ENCODE results near the gene CNTN5.

Gene CNTN5

DNA sequence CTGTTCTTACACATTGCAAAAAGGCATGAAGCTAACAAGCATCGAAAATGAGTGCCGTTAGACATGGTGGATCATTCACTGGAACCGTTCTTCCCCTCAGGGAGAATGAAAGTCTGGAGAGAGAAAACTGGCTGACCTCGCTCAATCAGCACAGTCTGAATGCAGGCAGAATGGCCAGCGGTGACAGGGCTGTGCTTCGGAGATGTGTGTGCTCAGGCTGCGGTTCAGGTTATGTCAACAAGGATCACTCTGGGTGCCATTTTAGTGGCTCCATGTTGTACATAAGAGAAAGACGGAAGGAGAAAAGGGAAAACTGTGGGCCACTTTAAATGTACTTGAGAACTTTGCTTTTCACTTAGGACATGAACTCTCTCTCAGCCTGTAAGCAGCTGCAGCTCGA, 916.6 kb downstream of the CNTN5 start:
- peak; percentile 3 for DNase-seq (ENCODE audit: low spot score)

- peak; percentile 72 for DNase-seq (ENCODE audit: low spot score)
Observed at GRCh38 chr11:99952816-99953215, 932.1 kb downstream of the CNTN5 start.

- DNase-seq (ENCODE audit: low spot score), result no peak
Observed at GRCh38 chr11:99960536-99960935, 939.8 kb downstream of the CNTN5 start.

GRCh38 chr11:99968336-99968735, 947.6 kb downstream of the CNTN5 start:
- DNase-seq (ENCODE audit: low spot score), result no peak

DNA sequence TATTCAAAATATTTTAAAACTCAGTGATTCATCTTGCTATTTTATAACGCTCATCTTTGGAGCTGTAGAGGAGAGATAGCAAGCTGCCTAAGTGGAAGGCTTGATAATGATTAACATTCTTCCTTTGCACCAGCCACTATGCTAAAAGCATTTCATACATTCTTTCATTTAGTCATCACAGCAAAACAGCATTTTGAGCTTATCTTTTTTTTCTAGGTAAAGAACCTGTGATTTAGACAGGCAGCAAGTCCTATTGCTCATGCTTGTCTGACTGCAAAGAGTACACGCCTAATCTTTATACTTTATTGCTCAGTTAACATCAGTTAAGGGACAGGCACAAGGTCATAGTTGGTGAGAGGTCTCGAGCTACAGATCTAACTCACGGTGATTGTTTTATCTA, 953.2 kb downstream of the CNTN5 start:
- DNase-seq (ENCODE audit: low spot score), result peak; percentile 85

DNA sequence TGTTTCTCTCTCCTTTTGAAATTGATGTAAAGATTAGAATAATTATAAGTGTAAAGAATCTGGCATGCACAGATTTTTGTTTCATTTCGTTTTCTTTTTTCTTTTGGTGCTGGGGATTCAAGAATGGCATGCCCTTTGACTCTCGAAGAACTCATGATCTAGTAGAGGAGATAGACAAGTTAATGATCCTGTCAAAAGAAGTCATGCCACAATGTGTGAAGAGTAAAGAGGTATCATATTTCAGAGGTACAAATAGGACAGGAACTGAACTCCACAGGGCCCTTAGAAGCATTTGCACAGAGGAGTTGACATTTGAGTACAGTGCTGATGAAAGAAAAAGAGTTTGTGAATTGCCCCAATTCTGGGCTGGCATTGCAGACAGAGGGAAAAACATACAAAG, 958.3 kb downstream of the CNTN5 start:
- no peak for DNase-seq (ENCODE audit: low spot score)

GRCh38 chr11:99987821-99988470, 967.2 kb downstream of the CNTN5 start:
- no peak for DNase-seq (ENCODE audit: low spot score)

DNA sequence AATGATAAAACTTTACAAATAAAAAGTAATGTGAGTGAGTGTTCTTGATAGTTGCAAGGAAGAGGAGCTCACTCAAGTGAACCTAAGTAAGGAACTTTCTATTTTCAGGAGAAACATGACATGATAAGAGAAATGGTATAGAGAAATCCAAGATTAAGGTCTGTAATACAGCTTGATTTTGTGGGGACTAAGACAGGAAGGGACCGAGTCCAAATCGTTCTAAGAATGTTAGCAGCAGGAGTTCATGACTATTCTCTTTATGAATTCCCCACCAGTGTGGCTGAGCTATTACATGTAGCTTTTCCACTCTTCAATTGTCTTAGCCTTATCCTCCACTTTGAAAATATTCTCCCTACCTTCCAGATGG, 967.7 kb downstream of the CNTN5 start:
- DNase-seq (ENCODE audit: low spot score), result peak; percentile 9

DNA sequence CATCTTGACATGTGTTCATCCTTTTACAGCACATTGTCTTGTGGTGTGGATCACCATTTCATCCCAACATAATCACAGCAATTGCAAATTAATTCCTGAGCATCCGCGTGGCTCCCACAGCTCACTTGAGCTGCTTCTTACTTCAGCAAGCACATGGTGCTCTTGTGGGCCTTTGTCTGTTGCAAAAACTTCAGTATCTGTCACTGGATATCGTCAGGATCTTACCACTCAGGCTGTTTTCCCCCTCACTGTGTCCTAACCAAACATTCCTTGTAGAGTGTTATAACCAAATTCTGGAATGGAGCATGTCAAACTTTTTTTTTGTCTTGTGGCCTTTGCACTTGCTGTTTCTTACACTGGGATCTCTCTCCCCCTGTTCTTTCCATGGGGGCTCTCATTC, 983.2 kb downstream of the CNTN5 start:
- DNase-seq (ENCODE audit: low spot score), result no peak

DNA sequence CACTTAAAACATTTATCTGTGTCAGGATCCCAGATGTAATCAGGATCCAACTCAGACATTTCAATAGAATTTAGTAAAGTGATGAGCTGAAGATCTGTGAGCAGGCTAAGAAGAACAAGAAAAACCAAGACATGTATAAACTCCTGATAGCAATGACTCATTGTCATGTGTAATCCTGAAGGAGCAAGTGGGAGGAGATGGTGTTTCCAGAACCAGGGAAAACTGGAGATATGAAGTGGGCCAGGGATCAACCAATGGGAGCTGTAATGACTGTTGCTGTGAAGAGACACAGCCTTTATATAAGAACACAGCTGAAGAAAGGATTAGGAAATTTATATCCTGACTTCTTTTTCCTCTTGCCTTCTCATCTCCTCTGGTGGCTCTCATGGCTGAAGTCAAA, 983.8 kb downstream of the CNTN5 start:
- DNase-seq (ENCODE audit: low spot score), result peak; percentile 42

DNA sequence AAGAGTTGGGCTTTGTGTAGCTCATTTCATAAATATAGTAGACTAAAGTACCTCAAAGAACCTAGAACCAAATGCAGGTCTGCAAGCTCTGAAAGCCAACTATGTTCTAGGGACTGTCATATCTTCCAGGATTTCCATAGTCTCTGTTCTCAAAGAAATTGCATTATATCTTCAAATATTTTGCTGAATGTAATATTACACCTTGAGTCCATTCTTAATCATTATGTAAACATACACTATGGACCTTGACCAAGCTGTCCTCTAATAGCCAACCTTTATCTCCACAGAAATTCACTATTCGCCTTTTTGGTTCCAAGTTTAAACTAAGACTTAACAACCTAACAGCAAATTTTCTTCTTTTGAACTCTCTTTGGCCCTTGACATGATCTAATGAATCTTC, 987.7 kb downstream of the CNTN5 start:
- DNase-seq (ENCODE audit: low spot score), result no peak

GRCh38 chr11:100009728-100010127, 989.0 kb downstream of the CNTN5 start:
- DNase-seq (ENCODE audit: low spot score), result no peak

- DNase-seq (ENCODE audit: low spot score), result no peak
Observed at GRCh38 chr11:100010393-100010792, 989.6 kb downstream of the CNTN5 start.

DNA sequence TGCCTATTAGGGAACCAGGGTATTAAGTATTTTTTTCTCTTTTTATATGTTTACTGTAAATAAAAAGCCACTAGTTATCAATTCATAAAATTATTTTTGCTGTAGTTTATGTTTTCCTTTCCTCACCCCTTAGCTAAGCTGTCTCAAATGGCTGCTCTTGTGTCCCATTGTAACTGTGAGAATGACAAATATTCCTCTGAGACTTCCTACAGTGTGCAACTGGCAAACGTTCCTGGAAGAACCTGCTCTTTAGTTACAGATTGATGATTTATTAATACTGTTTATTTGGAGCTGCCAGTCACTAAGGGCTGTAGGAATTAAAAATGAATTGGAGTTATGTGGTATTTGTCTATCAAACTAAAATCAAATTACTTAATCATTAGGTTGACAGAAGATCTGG, 990.9 kb downstream of the CNTN5 start:
- peak; percentile 26 for DNase-seq (ENCODE audit: low spot score)

- no peak for DNase-seq (ENCODE audit: low spot score)
Observed at GRCh38 chr11:100013011-100013410, 992.3 kb downstream of the CNTN5 start.

GRCh38 chr11:100031973-100032372, 1011.2 kb downstream of the CNTN5 start:
- DNase-seq (ENCODE audit: low spot score), result no peak

GRCh38 chr11:100061006-100061405, 1040.3 kb downstream of the CNTN5 start:
- DNase-seq (ENCODE audit: low spot score), result no peak

GRCh38 chr11:100066399-100066798, 1045.7 kb downstream of the CNTN5 start:
- DNase-seq (ENCODE audit: low spot score), result no peak

DNA sequence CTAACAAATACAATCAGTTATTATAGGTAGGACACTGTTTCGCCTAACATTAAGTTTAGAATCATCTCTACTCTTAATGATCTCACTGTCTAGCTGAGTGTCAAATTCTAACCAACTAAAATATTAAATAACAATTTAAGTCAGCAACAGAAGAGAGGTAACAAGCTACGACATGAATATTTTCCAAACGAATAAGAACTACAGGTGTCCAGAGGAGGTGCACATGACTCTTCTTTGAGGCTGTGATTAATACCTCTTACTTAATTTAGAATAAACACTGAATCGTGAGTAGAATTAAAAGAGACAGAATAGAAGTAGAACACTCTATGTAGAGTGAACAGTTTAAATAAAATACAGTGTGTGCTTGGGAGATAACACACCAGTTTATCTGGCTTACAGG, 1047.4 kb downstream of the CNTN5 start:
- DNase-seq (ENCODE audit: low spot score), result no peak

GRCh38 chr11:100072131-100072530, 1051.4 kb downstream of the CNTN5 start:
- DNase-seq (ENCODE audit: low spot score), result no peak

DNA sequence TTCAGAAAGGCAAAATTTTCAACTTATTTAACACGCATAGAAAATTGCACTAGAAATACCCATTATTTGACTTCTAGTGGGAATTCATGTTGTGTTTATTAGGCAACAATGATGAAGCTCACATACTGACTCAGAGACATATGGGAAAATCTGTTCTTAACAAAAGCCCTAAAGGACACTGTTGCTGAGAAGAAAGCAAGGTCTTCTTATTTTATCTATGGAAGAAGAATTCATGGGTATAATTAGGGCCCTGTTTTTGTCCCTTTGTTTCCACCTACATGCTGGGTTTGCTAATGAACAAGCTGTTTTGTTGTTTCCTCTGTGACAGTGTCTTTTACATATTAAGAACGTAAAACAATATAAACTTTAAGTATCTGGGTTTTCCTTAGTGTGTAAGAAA, 1059.6 kb downstream of the CNTN5 start:
- DNase-seq (ENCODE audit: low spot score), result no peak

DNA sequence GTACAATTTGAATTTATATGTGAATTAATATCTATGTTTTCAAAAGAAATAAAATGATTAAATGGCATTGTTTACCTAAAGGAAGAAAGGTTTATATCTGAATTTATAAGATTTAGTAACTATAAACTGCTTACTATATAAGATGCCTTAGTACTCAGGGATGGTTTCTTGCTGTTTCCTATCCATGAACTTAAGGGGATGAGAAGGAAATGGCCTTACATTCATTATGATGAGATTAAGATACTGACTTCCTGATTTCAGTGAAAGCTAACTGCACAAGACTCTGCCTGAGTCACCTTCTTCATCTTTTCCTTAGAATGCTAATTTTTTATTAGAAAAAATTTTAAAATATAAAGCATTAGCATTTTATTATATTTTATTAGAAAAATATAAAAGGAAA, 1060.1 kb downstream of the CNTN5 start:
- DNase-seq (ENCODE audit: low spot score), result no peak

DNA sequence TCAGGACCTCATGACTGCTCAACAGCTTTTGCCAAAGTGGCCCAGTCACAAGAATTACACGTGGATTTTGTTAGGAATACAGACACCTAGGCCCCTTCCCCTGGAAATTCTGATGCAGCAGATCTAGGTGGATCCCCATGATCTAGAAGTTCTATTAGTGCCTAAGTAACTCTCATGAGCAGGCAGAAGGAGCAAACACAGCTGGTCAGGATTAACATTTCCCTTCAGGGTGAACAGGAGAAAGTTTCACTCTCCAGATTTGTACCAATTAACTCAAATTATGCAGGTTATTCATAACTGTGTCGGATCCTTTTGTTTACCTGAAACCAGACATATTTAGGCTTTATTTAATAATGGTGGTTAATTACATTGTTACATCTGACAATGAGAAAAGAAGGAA, 1072.9 kb downstream of the CNTN5 start:
- no peak for DNase-seq (ENCODE audit: low spot score)

- DNase-seq (ENCODE audit: low spot score), result no peak
Observed at GRCh38 chr11:100094121-100094865, 1073.5 kb downstream of the CNTN5 start.
